T-cell (primary cell): ENCODE data around the gene ABCC12. TPM values are rescaled to one million over a fixed set of nuclear protein-coding genes. Genes with fewer than 3 reads are reported as not detected.

Source experiments
- ATAC-seq, 4 experiments: fragments of 200-7000 bp in 3 of 4; fragments of 150-1000 bp in 1 of 4; cut with Tn5 transposase; replicated peaks in 1 of 4; 1 replicate in 3 of 4; 2 replicates in 1 of 4; pipeline ENCODE4 v1.10.0; 2021; ENCODE audit warnings: moderate library complexity in 3 of 4, mild to moderate bottlenecking in 2 of 4, moderate number of reproducible peaks in 1 of 4
- CTCF ChIA-PET, 2 donors: fragments of 300-600 bp; sonication (Branson Sonifier 250); formaldehyde crosslinking; loops; one replicate each; lab custom pipeline; 2022; ENCODE audit warnings: antibody characterized with exemption in 2 of 2; lab: Charles Lee
- POLR2A ChIA-PET, 2 donors: fragments of 300-600 bp; sonication (Branson Sonifier 250); formaldehyde crosslinking; loops; one replicate each; lab custom pipeline; 2022; ENCODE audit warnings: antibody characterized with exemption in 2 of 2; lab: Charles Lee
- DNase-seq, 35 experiments: peaks; one replicate each; pipeline versions ENCODE4 v3.0.0 to v3.0.0-alpha.2; 2013 to 2023
- H3K27ac ChIP-seq: one replicate; pipeline ENCODE4 v1.5.1; 2013; ENCODE audit warnings: low read length
- H3K27me3 ChIP-seq, 2 experiments: replicated peaks in 1 of 2; 1 replicate in 1 of 2; 2 replicates in 1 of 2; pipeline versions ENCODE4 v1.6.1 to v1.7.0; 2013; ENCODE audit warnings: low read length in 1 of 2, mixed read lengths in 1 of 2; ENCODE audit not compliant: control insufficient read depth in 2 of 2, insufficient read depth in 2 of 2; ENCODE audit errors: extremely low read depth in 1 of 2
- H3K36me3 ChIP-seq, 2 donors: 1 replicate in 1 of 2; 2 replicates in 1 of 2; pipeline versions ENCODE4 v1.6.1 to v1.7.0; 2013; ENCODE audit warnings: low read length in 1 of 2; ENCODE audit not compliant: control insufficient read depth in 2 of 2, insufficient read depth in 1 of 2; ENCODE audit errors: extremely low read depth in 1 of 2
- H3K4me1 ChIP-seq, 2 experiments: 1 replicate in 1 of 2; 2 replicates in 1 of 2; pipeline versions ENCODE4 v1.6.1 to v1.7.0; 2013; ENCODE audit warnings: low read length in 2 of 2, mixed read lengths in 1 of 2; ENCODE audit not compliant: insufficient read depth in 2 of 2, control insufficient read depth in 1 of 2; ENCODE audit errors: extremely low read depth in 1 of 2
- H3K4me3 ChIP-seq, 2 donors: 1 replicate in 1 of 2; 2 replicates in 1 of 2; pipeline versions ENCODE4 v1.5.1 to v1.7.0; 2013; ENCODE audit warnings: mild to moderate bottlenecking in 2 of 2, low read length in 1 of 2, moderate library complexity in 1 of 2; ENCODE audit not compliant: control insufficient read depth in 1 of 2; ENCODE audit errors: extremely low read depth in 1 of 2
- H3K9me3 ChIP-seq: 2 replicates; pipeline ENCODE4 v1.7.0; 2013
- H3K27ac Mint-ChIP-seq, 2 donors: one replicate each; pipeline ENCODE4 v1.8.0; 2020 to 2021; ENCODE audit warnings: mild to moderate bottlenecking in 2 of 2, mixed read lengths in 2 of 2
- H3K27me3 Mint-ChIP-seq, 2 donors: one replicate each; pipeline ENCODE4 v1.8.0; 2021 to 2022; ENCODE audit warnings: mixed read lengths in 2 of 2
- H3K36me3 Mint-ChIP-seq: one replicate; pipeline ENCODE4 v1.8.0; 2021; ENCODE audit warnings: mixed read lengths
- H3K4me1 Mint-ChIP-seq, 3 donors: one replicate each; pipeline ENCODE4 v1.8.0; 2020 to 2022; ENCODE audit warnings: mixed read lengths in 3 of 3, mild to moderate bottlenecking in 1 of 3
- H3K4me3 Mint-ChIP-seq, 3 donors: one replicate each; pipeline ENCODE4 v1.8.0; 2020 to 2022; ENCODE audit warnings: mild to moderate bottlenecking in 3 of 3, mixed read lengths in 3 of 3, moderate library complexity in 3 of 3
- H3K9me3 Mint-ChIP-seq, 3 donors: one replicate each; pipeline ENCODE4 v1.8.0; 2020 to 2022; ENCODE audit warnings: mixed read lengths in 3 of 3
- WGBS: methylation state at CpG from one replicate; pipeline ENCODE4 v1.1.5; 2013; ENCODE audit warnings: missing lambda C conversion rate; ENCODE audit not compliant: insufficient coverage; 5-methylcytosine and 5-hydroxymethylcytosine counted together
- total RNA-seq, 35 experiments: library from RNA in 6 of 35; stranded (reverse) in 6 of 35; fragments of 120-200 nt in 1 of 35; gene quantifications; one replicate each; pipeline versions ENCODE4 v1.2.1 to v1.2.4 and lab custom pipeline; 2013 to 2026

The ABCC12 gene
- total RNA-seq, 5 donors from 2014 or later (not counting 1 experiment from before 2014, with no cell fraction given): not detected

- no peak overlapping the region for H3K4me3 ChIP-seq
- peaks cover 0 to 14% (median 11%) of the 10 kb centered on the region in 3 donors for H3K4me1 Mint-ChIP-seq
- H3K36me3 Mint-ChIP-seq: no peaks in the 10 kb centered on the region
- H3K9me3 ChIP-seq: no peaks in the 10 kb centered on the region
- ChIA-PET CTCF (interaction anchor here in 1 of 2 donors (0.6 kb wide), 1 partner anchor 12 kb away, joined by 3 read pairs; no protein-coding TSS in a partner anchor), POLR2A (interaction anchor here in 1 of 2 donors (0.6 kb wide), 1 partner anchor 1542 kb away, joined by 3 read pairs; no protein-coding TSS in a partner anchor)
- no peak overlapping the region for H3K27ac ChIP-seq
- peaks cover 4 to 8% of the 10 kb centered on the region in 2 experiments for H3K27me3 ChIP-seq
- H3K4me3 Mint-ChIP-seq: no peak overlapping the region
- ATAC-seq (no peak), DNase-seq (no peak)
- H3K36me3 ChIP-seq: no peaks in the 10 kb centered on the region
- peaks cover 0 to 5% of the 10 kb centered on the region in 2 experiments for H3K4me1 ChIP-seq
- no peaks in the 10 kb centered on the region for H3K9me3 Mint-ChIP-seq
- H3K27me3 Mint-ChIP-seq: peaks cover 9 to 10% of the 10 kb centered on the region in 2 donors
- WGBS: 62% methylated on average over 3 of the region's 4 CpGs
- H3K27ac Mint-ChIP-seq: no peak overlapping the region
These were observed 6.1 kb upstream of the ABCC12 start for GRCh38 chr16:48161906-48162305.

GRCh38 chr16:48160575-48160974 is 4.8 kb upstream of the ABCC12 start:
- no peaks in the 10 kb centered on the region for H3K36me3 ChIP-seq
- Mint-ChIP-seq H3K9me3 (no peaks in the 10 kb centered on the region), H3K4me3 (no peak overlapping the region), H3K27me3 (peaks cover 11 to 12% of the 10 kb centered on the region in 2 donors), H3K36me3 (no peaks in the 10 kb centered on the region), H3K27ac (no peak overlapping the region), H3K4me1 (peaks cover 0 to 17% (median 13%) of the 10 kb centered on the region in 3 donors)
- DNase-seq (no peak), ATAC-seq (no peak)
- peaks cover 4 to 20% of the 10 kb centered on the region in 2 experiments for H3K27me3 ChIP-seq
- no peak overlapping the region for H3K27ac ChIP-seq
- POLR2A ChIA-PET: no interaction called here
- H3K4me3 ChIP-seq: no peak overlapping the region
- WGBS: 100% methylated on average over 3 of the region's 6 CpGs
- H3K9me3 ChIP-seq: no peaks in the 10 kb centered on the region
- peaks cover 0 to 9% of the 10 kb centered on the region in 2 experiments for H3K4me1 ChIP-seq
- CTCF ChIA-PET: interaction anchor here in 1 of 2 donors (0.5 to 1.2 kb wide), 3 partner anchors 461 to 1066 kb away, joined by 3 read pairs; no protein-coding TSS in a partner anchor

- Mint-ChIP-seq H3K36me3 (no peaks in the 10 kb centered on the region), H3K4me1 (peaks cover 0 to 13% (median 9%) of the 10 kb centered on the region in 3 donors), H3K9me3 (no peaks in the 10 kb centered on the region), H3K27ac (no peak overlapping the region), H3K4me3 (no peak overlapping the region), H3K27me3 (peaks cover 18 to 19% of the 10 kb centered on the region in 2 donors)
- ChIA-PET CTCF (interaction anchor here (0.7 to 1.0 kb wide), 2 partner anchors 436 to 1197 kb away, joined by 3 to 5 read pairs; no protein-coding TSS in a partner anchor), POLR2A (no interaction called here)
- no peak for DNase-seq
- Histone ChIP-seq H3K27me3 (peaks cover 4 to 29% of the 10 kb centered on the region in 2 experiments), H3K27ac (no peak overlapping the region), H3K36me3 (no peaks in the 10 kb centered on the region), H3K9me3 (no peaks in the 10 kb centered on the region), H3K4me3 (no peak overlapping the region), H3K4me1 (peaks cover 0 to 4% of the 10 kb centered on the region in 2 experiments)
- WGBS: 8% methylated on average over 2 of the region's 4 CpGs
- peak in 1 of 4 experiments; percentile 28 for ATAC-seq
These were observed 2.5 kb upstream of the ABCC12 start for GRCh38 chr16:48158296-48158695.

GRCh38 chr16:48157794-48158193 is 2.0 kb upstream of the ABCC12 start:
- Histone ChIP-seq H3K4me1 (peaks cover 0 to 4% of the 10 kb centered on the region in 2 experiments), H3K4me3 (no peak overlapping the region), H3K27me3 (peaks cover 4 to 28% of the 10 kb centered on the region in 2 experiments), H3K36me3 (no peaks in the 10 kb centered on the region), H3K9me3 (no peaks in the 10 kb centered on the region), H3K27ac (no peak overlapping the region)
- DNase-seq: no peak
- CTCF ChIA-PET: interaction anchor here (0.7 to 2.1 kb wide), 3 partner anchors 435 to 1120 kb away, joined by 3 to 7 read pairs (median 3); no protein-coding TSS in a partner anchor
- Mint-ChIP-seq H3K27ac (no peak overlapping the region), H3K27me3 (peaks cover 14 to 15% of the 10 kb centered on the region in 2 donors), H3K36me3 (no peaks in the 10 kb centered on the region), H3K9me3 (no peaks in the 10 kb centered on the region), H3K4me1 (peaks cover 0 to 13% (median 9%) of the 10 kb centered on the region in 3 donors), H3K4me3 (no peak overlapping the region)
- POLR2A ChIA-PET: no interaction called here
- ATAC-seq: no peak
- 64% methylated on average over 3 of the region's 4 CpGs for WGBS

- Histone ChIP-seq H3K27ac (no peak overlapping the region), H3K36me3 (no peaks in the 10 kb centered on the region), H3K4me1 (peaks cover 0 to 4% of the 10 kb centered on the region in 2 experiments), H3K27me3 (peaks cover 4 to 29% of the 10 kb centered on the region in 2 experiments), H3K4me3 (no peak overlapping the region), H3K9me3 (no peaks in the 10 kb centered on the region)
- POLR2A ChIA-PET: no interaction called here
- Mint-ChIP-seq H3K27ac (no peak overlapping the region), H3K4me1 (peaks cover 0 to 13% (median 9%) of the 10 kb centered on the region in 3 donors), H3K36me3 (no peaks in the 10 kb centered on the region), H3K9me3 (no peaks in the 10 kb centered on the region), H3K4me3 (no peak overlapping the region), H3K27me3 (peaks cover 14 to 15% of the 10 kb centered on the region in 2 donors)
- ATAC-seq: no peak
- DNase-seq: no peak
- 100% methylated on average over 4 of the region's 11 CpGs for WGBS
- CTCF ChIA-PET: interaction anchor here (0.7 to 2.1 kb wide), 3 partner anchors 435 to 1119 kb away, joined by 3 to 7 read pairs (median 3); no protein-coding TSS in a partner anchor
These were observed 1.5 kb upstream of the ABCC12 start for GRCh38 chr16:48157302-48157701.

- H3K27ac ChIP-seq: no peak overlapping the region
- DNase-seq (peak; percentile 38 to 84 (median 72)), ATAC-seq (peak; percentile 65 to 77 (median 70))
- POLR2A ChIA-PET: no interaction called here
- Mint-ChIP-seq H3K4me1 (peaks cover 0 to 13% (median 9%) of the 10 kb centered on the region in 3 donors), H3K27me3 (peaks cover 14 to 15% of the 10 kb centered on the region in 2 donors), H3K9me3 (no peaks in the 10 kb centered on the region), H3K36me3 (no peaks in the 10 kb centered on the region), H3K27ac (no peak overlapping the region), H3K4me3 (no peak overlapping the region)
- peaks cover 0 to 4% of the 10 kb centered on the region in 2 experiments for H3K4me1 ChIP-seq
- H3K9me3 ChIP-seq: no peaks in the 10 kb centered on the region
- no peak overlapping the region for H3K4me3 ChIP-seq
- CTCF ChIA-PET: interaction anchor here (0.7 to 2.1 kb wide), 5 partner anchors 17 to 1204 kb away, joined by 3 to 7 read pairs (median 5); no protein-coding TSS in a partner anchor
- WGBS: 25% methylated on average over 5 of the region's 16 CpGs
- no peaks in the 10 kb centered on the region for H3K36me3 ChIP-seq
- H3K27me3 ChIP-seq: peaks cover 4 to 31% of the 10 kb centered on the region in 2 experiments
These were observed 1.0 kb upstream of the ABCC12 start for GRCh38 chr16:48156790-48157209.
